ENCODE results near the gene DNAH10.
"Not testable (repeated sequence)": the region's sequence is repeated elsewhere in the genome, so short reads cannot be mapped to it uniquely, and the experiment has no call there.

Gene DNAH10

DNA sequence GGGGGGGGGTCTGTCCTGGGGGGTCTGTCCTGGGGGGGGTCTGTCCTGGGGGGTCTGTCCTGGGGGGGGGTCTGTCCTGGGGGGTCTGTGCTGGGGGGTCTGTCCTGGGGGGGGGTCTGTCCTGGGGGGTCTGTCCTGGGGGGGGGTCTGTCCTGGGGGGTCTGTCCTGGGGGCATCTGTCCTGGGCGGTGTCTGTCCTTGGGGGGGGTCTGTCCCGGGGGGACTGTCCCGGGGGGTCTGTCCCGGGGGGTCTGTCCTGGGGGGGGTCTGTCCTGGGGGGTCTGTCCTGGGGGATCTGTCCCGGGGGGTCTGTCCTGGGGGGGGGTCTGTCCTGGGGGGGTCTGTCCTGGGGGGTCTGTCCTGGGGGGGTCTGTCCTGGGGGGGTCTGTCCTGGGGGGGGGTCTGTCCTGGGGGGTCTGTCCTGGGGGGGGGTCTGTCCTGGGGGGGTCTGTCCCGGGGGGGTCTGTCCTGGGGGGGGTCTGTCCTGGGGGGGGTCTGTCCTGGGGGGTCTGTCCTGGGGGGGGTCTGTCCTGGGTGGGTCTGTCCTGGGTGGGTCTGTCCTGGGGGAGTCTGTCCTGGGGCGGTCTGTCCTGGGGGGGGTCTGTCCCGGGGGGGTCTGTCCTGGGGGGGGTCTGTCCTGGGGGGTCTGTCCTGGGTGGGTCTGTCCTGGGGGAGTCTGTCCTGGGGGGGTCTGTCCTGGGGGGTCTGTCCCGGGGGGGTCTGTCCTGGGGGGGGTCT lies 149.7 kb downstream of the DNAH10 start:
- DNase-seq = not testable (repeated sequence)

DNA sequence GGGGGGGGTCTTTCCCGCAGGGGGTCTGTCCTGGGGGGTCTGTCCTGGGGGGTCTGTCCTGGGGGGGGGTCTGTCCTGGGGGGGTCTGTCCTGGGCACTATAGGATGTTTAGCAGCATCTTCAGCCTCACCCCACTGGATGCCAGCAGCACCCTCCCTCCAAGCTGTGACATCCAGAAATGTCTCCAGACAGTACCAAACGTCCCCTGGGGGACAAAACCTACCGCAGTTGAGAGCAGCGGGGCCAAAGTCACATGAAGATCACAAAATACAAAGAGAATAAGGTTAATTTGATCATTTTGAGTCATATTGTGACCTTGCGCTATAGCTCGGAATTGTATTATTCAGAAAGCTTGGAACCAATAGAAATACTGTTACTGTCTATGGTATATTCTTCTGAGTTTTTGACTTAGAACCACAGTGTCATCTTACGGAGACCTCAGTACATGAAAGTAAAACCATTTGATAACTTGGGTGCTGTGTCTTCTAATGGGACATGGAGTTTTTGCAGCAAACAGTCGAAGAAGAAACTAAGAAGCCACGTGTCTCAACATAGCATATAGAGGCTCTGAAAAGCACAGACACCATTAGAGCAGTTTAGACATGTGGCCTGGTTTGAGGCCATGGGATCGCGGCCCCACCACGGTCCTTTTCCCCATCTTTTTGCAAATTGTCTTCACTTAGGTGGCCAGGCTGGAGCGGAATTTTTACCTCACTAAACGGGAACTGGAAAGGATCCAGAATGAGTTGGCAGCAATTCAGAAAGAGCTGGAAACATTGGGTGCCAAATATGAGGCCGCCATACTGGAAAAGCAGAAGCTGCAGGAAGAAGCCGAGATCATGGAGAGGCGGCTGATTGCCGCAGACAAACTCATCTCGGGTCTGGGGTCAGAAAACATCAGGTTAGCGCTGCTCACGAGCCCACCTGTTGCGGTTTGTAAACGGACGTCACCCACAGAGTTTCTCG lies 150.6 kb downstream of the DNAH10 start:
- no peak for DNase-seq

DNA sequence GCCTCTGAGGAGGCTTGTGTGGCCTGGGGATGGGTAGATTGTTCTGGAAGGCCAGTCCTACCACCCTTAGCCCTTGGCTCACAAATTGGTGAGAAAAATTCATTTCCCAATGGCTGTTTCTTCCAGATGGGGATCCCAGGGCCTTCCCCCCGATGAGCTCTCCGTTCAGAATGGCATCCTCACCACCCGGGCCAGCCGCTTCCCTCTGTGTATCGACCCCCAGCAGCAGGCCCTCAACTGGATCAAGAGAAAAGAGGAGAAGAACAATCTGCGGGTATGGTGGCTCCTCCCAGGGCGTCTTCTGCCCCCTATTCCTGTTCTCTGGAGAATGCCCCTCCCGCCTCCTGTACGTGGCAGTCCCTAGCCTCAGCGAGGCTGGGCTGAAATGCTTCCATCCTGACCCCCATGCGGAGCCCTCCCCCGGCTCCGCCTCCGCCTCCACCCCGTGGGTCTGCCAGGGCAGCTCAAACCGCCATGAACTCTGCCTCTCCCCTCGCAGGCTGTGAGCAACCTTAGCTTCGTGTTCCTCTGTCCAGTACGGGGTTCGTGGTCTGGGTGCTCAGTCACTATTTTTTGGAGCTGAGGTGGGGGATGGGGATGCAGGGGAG lies 152.7 kb downstream of the DNAH10 start:
- no peak for DNase-seq

GRCh38 chr12:123916729-123917128 lies 154.6 kb downstream of the DNAH10 start:
- no peak for DNase-seq

GRCh38 chr12:123917337-123917850 lies 155.3 kb downstream of the DNAH10 start:
- DNase-seq = no peak

GRCh38 chr12:123919980-123920360 lies 157.9 kb downstream of the DNAH10 start:
- no peak for DNase-seq

DNA sequence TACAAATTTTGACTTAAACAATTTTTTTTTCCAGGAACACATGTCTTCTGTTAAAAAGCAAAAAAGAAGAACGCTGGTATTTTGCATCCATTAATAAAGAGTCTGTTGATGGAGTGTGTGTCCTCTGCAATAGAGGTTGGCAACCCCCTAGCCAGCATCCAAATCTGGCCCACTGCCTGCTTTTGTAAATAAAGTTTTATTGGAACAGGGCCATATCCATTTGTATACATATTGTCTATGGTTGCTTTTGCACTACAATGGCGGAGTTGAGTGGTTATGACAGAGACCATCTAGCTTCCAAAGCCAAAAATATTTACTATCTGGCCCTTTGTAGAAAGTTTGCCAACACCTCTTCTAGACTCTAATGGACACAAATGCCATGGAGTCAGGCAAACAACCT lies 160.9 kb downstream of the DNAH10 start:
- no peak for DNase-seq

- no peak for DNase-seq
Observed at GRCh38 chr12:123923927-123924326, 161.8 kb downstream of the DNAH10 start.

- DNase-seq = no peak
Observed at GRCh38 chr12:123924539-123924938, 162.4 kb downstream of the DNAH10 start.

DNA sequence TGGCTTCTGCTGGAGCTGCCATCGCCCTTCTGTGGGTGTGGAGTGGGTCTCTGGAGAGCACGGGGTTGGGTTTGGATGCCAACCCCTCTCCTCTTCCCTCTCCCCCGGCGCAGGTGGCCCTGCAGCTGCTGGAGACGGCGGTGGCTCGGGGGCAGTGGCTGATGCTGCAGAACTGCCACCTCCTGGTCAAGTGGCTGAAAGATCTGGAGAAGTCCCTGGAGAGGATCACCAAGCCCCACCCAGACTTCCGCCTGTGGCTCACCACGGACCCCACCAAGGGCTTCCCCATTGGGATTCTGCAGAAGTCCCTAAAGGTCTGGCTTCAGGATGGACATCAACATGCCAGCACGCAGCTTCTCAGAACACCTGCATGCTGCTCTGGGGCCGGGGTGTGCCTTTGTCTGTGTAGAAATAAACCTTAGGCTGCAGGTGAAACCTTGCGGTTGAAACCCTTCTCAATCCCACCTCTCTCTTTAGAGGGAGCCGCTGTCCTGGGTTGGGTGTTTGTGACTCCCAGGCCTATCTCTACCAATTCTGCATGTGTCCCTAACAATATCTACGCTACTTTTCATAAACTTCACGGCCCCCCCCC lies 166.3 kb downstream of the DNAH10 start:
- no peak for DNase-seq

DNA sequence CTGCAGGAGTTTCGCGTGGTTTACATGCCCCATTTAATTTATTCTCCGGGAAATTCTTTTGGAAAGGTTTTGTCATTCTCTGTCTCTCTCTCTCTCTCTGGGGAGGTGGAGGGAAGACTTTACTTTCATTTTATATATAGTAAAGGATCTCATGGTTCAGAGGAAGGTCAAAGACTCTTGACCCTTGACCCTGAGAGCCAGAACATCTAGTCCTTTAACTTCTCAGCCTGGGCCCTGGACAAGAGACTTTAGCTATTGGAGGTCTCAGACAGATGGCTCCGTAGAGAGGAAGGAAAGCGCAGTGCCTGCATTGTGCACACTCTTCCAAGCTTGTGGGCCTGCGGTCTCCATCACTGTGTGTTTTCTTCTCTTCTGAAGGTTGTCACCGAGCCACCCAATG lies 166.8 kb downstream of the DNAH10 start:
- no peak for DNase-seq

- no peak for DNase-seq
Observed at GRCh38 chr12:123929946-123930583, 168.0 kb downstream of the DNAH10 start.

- DNase-seq = no peak
Observed at GRCh38 chr12:123931686-123932321, 169.7 kb downstream of the DNAH10 start.

DNA sequence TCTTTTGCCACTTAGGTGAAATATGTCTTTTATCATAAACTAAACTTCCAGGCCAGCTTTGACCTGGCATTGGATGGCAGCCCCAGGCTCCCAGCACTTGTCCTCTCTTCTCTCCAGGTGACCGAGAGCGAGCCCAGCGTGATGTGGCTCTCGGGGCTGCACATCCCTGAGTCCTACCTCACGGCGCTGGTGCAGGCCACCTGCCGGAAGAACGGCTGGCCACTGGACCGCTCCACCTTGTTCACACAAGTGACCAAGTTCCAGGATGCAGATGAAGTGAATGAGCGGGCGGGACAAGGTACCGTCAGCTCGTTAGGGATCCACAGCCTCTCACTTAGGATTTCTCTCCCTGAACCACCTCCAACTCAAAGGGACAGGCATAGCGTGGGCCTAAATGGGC lies 171.1 kb downstream of the DNAH10 start:
- no peak for DNase-seq

- DNase-seq = no peak
Observed at GRCh38 chr12:123934016-123934620, 172.0 kb downstream of the DNAH10 start.

- no peak for DNase-seq
Observed at GRCh38 chr12:123934829-123935228, 172.7 kb downstream of the DNAH10 start.

- DNase-seq = no peak
Observed at GRCh38 chr12:123935956-123936355, 173.9 kb downstream of the DNAH10 start.

DNA sequence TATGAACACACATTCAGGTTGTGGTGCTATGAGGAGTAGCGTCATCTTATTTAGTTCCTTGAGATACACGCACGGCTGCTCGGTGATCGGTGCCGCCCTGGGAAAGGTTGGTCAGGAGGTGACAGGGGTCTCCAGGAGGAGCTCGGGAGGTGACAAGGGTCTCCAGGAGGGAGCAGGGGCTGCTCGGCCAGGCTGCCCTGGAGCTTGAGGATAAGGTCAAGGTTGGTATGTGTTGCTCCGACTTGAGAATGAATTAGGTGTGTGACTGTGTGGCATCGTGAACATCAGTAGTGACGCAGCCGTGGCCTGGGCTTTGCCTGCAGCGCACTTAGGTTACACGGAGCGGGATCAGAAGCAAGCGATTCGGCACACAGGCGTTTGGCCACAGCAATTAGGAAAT lies 174.4 kb downstream of the DNAH10 start:
- DNase-seq = no peak

DNA sequence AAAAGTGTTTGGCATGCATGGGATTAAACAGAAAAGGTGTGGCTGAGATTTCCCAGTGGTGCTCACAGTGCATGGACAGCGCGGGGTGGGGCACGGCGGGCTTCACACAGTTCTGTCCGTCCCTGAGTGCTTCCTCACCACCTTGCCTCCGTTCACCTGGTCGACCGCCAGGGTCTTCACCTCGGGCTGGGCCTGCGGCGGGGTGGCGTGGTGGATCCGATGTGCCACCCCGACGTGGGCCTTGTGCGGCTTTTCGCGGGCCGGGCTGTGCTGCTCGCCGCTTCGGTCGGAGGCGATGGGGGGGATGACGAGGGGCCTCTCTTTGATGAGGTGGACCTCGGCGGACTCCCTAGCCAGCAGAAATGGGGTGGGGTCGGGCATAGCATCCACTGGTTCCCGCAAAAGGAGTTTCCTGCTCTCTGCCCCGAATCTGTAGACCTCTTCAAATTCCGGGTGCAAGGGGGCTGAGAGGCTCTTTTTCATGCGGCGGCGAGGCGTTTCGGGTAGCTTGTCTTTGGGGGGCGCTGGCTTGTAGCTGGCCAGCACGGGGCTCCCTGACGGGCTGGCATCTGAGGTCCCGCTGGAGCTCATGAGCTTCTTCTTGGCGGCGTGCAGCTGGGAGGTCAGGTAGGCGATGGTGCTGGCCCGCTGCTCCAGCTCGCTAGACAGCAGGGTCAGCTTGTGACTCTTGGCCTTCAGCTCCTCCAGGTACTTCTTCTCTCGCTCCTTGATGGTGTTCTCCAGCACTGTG lies 175.0 kb downstream of the DNAH10 start:
- no peak for DNase-seq

DNA sequence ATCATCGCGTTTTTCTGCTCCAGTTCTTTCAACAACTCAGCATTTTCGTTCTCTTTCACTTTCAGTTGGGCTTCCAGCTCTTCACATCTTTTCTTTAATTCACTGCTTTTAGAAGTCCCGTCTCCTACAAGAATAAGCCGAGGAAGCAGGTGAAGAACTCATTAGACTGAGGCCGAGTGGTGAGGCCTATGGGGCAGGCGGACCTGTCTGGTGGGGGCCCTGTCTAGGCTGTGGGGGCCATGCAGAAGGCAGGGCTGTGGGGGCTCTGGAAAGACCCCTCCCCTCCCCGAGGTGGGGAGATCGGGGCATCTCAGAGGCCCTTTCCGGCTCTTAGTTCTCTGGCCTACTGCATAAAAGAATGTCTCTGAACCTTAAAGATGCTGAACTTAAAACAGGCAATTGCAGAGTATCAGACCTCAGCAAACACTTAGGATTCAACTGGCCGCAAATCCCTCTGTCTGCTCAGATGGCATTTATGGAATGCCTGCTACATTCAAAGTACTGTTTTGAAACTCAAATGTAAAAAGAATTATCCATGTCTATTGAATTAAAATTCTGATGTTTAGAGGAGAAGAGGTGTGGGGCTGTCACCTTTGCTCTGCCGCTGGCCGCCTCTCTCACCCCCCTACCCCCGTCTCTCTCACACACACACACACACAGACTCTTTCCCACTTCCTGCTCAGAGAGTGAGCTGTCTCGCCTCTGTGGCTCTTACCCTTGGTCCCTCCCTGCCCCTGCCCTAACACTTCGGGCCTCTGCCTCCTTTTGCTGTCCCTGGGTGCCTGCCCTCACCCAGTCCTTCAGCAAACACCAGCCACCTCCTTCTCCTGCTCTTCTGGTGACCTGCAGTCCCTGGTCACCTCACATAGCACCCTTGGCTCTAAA lies 175.8 kb downstream of the DNAH10 start:
- DNase-seq = no peak

Data from hematopoietic multipotent progenitor cell treated with erythropoietin and hydrocortisone succinate and interleukin-3 and kit ligand, for 6 days (in vitro differentiated cells).